ENCODE data around the gene ANGPTL5. TPM values are rescaled to one million over a fixed set of nuclear protein-coding genes. Genes with fewer than 3 reads are reported as not detected.

The ANGPTL5 gene
- total RNA-seq, 4 donors from 2014 or later, result 0.44 to 9.6 (median 0.61) TPM

GRCh38 chr11:101907815-101908214, 8.5 kb downstream of the ANGPTL5 start:
- no peak for DNase-seq (ENCODE audit: low spot score in 2 of 2)
- Histone ChIP-seq H3K36me3 (no peaks in the 10 kb centered on the region), H3K4me3 (no peak overlapping the region), H3K9me3 (no peaks in the 10 kb centered on the region), H3K27ac (peak overlapping the region in 1 of 4 donors; percentile 7), H3K27me3 (no peaks in the 10 kb centered on the region), H3K4me1 (peaks cover 0 to 12% (median 0%) of the 10 kb centered on the region in 4 donors)
- 61 to 72% methylated on average over 1 of the region's 1 CpG for WGBS, 2 donors
- no peak for TF ChIP-seq CTCF (IDR thresholded peaks at IDR 0.05)
- TF ChIP-seq POLR2A (IDR thresholded peaks at IDR 0.05), result no peak
- no peak for TF ChIP-seq EP300 (IDR thresholded peaks at IDR 0.05)

GRCh38 chr11:101894505-101894904, 21.8 kb downstream of the ANGPTL5 start:
- no peaks in the 10 kb centered on the region for H3K36me3 ChIP-seq
- no peak overlapping the region for H3K4me3 ChIP-seq
- no peaks in the 10 kb centered on the region for H3K4me1 ChIP-seq
- no peaks in the 10 kb centered on the region for H3K9me3 ChIP-seq
- H3K27me3 ChIP-seq, result no peaks in the 10 kb centered on the region
- no peak overlapping the region for H3K27ac ChIP-seq
- DNase-seq (ENCODE audit: low spot score in 2 of 2), result no peak
- TF ChIP-seq POLR2A (IDR thresholded peaks at IDR 0.05), result no peak
- TF ChIP-seq EP300 (IDR thresholded peaks at IDR 0.05), result no peak
- no peak for TF ChIP-seq CTCF (IDR thresholded peaks at IDR 0.05)
- WGBS, 2 donors, result 69 to 73% methylated on average over 1 of the region's 1 CpG

DNA sequence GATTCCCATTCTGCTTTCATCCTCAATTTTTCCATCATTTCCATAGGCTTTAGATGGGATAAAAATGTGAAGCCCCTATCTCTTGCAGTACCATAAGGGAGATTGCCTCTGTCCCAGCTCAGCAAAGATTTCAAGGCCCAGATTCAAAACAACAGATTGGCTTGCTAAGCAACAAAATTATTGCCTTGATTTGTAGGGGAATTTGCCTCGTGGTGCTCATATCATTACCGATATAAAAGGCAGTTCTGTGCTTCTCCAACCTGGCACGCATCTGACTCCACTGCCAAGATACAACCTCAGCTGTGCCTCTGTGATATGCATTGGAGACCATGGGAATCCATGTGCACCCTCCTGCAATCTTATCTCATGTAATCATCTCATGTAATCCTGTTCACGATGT, 26.6 kb downstream of the ANGPTL5 start:
- no peaks in the 10 kb centered on the region for H3K9me3 ChIP-seq
- DNase-seq (ENCODE audit: low spot score in 2 of 2), result no peak
- WGBS, 2 donors, result 88 to 96% methylated on average over 4 of the region's 4 CpGs
- H3K36me3 ChIP-seq, result no peaks in the 10 kb centered on the region
- H3K4me1 ChIP-seq, result no peaks in the 10 kb centered on the region
- H3K27ac ChIP-seq, result no peak overlapping the region
- no peak for TF ChIP-seq CTCF (IDR thresholded peaks at IDR 0.05)
- no peak for TF ChIP-seq POLR2A (IDR thresholded peaks at IDR 0.05)
- no peak for TF ChIP-seq EP300 (IDR thresholded peaks at IDR 0.05)
- no peaks in the 10 kb centered on the region for H3K27me3 ChIP-seq
- no peak overlapping the region for H3K4me3 ChIP-seq

- H3K4me3 ChIP-seq, result no peak overlapping the region
- DNase-seq (ENCODE audit: low spot score in 2 of 2), result no peak
Measured at GRCh38 chr11:101885631-101886030, 30.7 kb downstream of the ANGPTL5 start.

GRCh38 chr11:101881586-101881985, 34.7 kb downstream of the ANGPTL5 start:
- WGBS, 2 donors, result 72 to 79% methylated on average over 2 of the region's 2 CpGs
- TF ChIP-seq POLR2A (IDR thresholded peaks at IDR 0.05) (no peak), CTCF (IDR thresholded peaks at IDR 0.05) (no peak), EP300 (IDR thresholded peaks at IDR 0.05) (no peak)
- Histone ChIP-seq H3K9me3 (no peaks in the 10 kb centered on the region), H3K36me3 (no peaks in the 10 kb centered on the region), H3K27ac (no peak overlapping the region), H3K4me3 (no peak overlapping the region), H3K27me3 (no peaks in the 10 kb centered on the region), H3K4me1 (no peaks in the 10 kb centered on the region)
- DNase-seq (ENCODE audit: low spot score in 2 of 2), result no peak

More at GRCh38 chr11:101885631-101886030, 30.7 kb downstream of the ANGPTL5 start:
- no peaks in the 10 kb centered on the region for H3K27me3 ChIP-seq
- TF ChIP-seq CTCF (IDR thresholded peaks at IDR 0.05), result no peak
- no peak for TF ChIP-seq EP300 (IDR thresholded peaks at IDR 0.05)
- no peak for TF ChIP-seq POLR2A (IDR thresholded peaks at IDR 0.05)
- WGBS, 2 donors, result 65 to 79% methylated on average over 4 of the region's 4 CpGs
- H3K36me3 ChIP-seq, result no peaks in the 10 kb centered on the region
- H3K4me1 ChIP-seq, result no peaks in the 10 kb centered on the region
- no peak overlapping the region for H3K27ac ChIP-seq
- H3K9me3 ChIP-seq, result no peaks in the 10 kb centered on the region

Measured in tibial nerve (tissue), 4 donors.